HG03095 (cell line): Measurements from ENCODE around the gene TMF1.

Experiments
- ATAC-seq: cut with Tn5 transposase; IDR thresholded peaks from one replicate; pipeline ENCODE4 v1.9.1; 2021; ENCODE audit warnings: moderate library complexity; ENCODE audit not compliant: unreplicated experiment

Gene TMF1

DNA sequence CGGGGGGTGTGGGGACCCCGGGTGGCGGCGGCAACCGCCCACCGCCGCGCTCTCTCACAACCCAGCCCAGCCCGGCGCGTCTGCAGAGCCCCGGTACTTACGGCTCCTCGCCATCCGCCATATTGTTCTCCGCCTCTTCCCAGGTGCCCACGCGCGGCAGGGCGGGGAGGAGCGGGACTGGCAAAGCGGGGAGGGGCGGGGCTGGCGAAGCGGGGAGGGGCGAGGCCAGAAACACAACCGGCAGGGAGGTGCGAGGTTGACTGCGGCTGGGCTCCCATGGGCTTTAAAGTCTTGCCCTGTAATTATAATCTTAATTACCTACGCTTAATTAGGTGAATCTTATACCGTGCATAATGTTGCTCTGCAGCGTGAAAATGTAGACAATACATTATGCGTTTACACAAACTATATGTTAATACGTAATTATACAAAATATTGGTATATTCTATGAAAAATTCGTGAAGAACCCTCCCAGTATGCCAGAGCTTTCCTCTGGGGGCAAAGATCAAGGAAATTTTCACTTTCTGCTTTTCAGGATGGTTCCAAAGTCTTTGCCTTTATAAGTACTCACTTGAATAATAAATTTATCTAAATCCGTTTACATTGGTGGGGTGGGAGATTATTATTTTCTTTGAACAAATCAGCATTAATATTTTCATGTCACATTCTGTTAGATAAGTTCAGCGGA, 28.2 kb upstream of the TMF1 start, which contains the start of gene UBA3:
TSS of gene UBA3 (minus strand) at position 133 of the 688 bp plus-strand sequence. CDS start at position 121, 12 bp downstream.
- ATAC-seq = peak; percentile 44

DNA sequence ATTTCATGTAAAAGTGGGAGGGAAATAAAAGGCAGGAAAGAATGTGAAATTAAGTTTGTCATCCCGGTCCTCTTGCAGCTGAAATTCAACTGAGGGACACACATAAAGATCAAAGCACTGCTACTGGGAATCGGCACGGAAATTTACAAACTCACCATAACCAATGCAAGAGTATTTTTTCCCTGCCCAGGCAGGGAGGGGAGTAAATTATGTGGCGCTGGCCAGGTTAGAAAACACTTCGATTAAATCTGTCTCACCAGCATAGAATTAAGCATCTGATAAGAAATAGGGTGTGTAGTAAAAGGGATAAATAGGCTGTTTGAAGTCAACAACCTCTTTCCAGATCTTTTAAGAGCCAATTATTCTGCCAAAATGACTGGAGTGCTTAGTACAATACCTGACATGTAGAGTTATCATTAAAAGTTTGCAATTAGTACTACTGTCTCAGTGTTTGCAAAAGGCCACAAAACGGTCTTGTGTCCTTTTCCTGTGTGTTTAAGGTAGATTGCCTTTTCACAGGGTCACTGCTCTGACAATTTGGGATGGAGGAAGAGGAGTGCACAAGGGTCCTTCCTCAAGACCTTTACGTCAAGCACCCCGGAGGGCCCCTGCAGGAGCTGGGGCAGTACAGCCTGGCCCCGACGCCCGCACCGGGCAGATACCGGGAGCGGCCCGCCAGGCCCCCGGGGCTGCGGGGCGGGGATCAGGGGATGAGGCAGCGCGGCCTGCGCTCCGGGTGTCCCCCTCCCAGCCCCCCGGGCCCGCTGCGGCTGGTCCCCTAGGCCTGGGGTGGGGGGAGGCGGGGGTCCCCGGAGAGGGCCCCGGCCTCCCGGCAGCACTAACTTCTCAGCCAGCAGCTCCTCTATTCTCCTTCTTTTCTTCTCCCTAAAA, 27.4 kb upstream of the TMF1 start:
- no peak for ATAC-seq

DNA sequence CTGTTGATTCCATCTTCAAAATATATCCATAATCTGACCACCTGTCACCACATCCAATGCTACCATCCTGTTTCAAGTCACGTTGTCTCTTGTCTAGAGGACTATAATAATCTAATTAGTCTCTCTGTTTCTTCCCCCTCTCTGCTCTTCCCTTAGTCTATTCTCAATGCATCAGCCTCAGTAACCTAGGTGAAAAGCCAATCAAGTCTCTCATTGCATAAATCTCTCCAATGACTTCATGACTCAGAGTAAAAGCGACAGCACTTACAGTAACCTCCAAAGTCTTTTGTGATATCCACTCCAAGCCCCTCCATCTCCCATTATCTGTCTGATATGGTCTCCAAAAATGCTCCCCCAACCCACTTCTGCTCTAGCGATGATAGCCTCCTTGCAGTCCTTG, 20.8 kb upstream of the TMF1 start:
- no peak for ATAC-seq

DNA sequence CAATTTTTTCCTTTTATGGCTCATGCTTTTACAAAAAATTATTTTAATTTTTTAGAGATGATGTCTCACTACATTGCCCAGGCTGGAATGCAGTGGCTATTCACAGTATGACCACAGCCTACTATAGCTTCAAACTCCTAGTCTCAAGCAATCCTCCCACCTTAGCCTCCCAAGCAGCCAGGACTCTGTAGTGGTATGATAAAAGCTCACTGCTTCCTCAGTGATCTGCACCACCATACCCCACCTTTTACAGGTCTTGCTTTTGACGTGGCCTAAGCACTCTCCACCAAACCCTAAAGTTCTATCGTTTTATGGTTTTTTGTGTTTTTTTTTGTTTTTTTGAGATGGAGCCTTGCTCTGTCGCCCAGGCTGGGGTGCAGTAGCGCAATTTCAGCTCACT, 14.0 kb upstream of the TMF1 start:
- ATAC-seq = no peak

DNA sequence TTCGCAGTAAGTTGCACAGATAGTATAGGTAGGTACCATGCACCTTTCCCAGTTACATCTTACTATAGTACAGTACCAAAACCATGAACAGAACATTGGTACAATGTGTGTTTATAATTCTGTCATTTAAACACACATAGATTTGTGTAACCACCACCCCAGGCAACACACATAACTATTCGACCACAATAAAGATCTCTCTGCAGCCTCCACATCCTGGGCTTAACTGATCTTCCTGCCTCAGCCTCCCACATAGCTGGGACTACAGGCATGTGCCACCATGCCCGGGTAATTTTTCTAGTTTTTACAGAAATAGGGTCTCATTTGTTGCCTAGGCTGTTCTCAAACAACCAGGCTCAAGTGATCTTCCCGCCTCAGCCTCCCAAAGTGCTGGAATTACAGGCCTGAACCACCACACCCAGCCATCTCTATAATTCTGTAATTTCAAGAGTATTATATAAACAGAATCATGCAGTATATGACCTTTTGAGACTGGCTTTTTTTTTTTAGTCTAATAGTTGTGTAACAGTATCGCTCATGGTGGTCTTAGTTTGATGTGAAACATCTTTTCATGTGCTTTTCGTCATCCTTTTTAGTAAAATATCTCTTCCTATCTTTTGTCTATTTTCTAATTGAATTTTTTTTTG, 13.3 kb upstream of the TMF1 start:
- no peak for ATAC-seq

DNA sequence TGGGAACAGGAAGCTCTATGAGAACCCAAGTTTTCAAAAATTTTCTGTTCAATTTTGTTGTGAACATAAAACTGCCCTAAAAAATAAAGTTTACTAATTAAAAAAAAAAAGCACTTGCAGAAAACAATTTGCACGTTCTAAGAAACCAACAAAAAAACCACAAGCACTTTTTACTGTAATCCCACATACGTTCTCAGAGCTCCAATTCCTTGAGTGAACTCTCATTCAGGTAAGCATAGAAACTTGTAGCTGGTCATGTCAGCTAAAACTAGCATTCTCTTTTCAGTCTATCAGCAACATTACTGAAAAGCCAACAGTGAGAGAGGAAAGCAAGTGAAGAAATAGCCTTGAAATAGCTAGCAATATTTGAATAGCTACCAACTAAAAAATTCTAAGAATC, 11.5 kb upstream of the TMF1 start:
- ATAC-seq = no peak

DNA sequence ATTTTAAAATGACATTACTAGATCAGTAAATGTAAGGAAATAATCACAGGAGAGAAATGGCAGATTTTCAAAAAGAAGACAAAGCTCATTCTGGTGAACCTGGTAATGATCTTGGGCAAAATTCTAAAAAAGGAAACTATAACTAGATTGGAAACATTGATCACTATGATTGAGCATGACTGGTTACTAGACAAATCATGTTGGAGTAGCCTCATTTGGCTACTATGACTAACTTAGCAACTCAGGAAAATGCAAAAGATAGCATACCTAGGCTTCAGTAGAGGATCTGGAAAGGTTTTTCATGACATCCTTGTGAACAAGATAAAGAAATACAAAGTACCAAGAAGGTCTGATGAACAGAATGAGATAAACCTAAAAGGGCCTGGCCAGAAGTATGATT, 7.6 kb upstream of the TMF1 start:
- no peak for ATAC-seq

DNA sequence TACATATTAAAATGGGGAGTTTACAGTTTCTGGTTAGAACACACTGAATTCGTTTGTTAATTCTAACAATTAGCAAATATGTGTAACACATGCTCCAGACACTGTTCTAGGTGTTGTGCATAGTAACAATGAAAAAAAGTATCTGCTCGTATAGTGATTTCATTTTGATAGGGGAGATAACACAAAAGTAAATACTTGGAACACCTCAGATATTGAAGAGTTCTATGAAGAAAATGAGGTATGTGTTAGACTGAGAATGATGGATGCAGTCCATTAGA, 6.8 kb upstream of the TMF1 start:
- no peak for ATAC-seq

DNA sequence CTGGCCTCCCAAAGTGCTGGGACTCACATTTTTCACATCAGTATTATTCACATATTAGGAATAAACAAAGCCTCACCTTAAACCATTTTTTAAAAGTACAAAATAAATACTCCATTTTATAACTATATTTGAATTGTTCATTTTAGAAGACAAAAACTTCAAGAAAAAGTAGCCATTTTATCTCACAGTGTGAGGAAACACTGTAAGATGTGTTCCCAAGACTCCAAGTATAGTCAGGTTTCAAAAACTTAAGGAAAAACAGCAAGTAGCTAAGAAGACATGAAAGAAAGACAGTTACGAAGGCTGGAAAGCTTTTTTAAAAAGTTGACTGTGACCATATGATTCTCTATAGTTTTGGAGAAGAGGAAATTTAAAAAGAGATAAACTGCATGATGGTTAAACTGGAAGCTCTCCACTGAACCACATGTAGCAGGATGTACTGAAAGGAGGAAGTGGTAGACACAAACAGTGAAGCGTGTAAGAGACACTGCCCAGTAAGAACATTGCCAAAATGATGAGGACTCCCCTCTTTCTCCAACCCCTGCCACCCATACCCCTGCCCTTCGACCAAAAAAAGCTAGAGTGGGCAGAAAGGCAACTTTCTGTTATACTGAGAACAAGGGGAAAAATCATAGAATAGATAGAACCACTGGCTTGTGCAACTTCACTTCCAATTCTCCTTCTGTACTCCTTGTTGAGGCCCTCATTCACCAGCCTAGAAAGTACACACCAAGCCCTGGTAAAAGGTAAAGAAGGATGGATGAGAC, 6.2 kb upstream of the TMF1 start:
- ATAC-seq = peak; percentile 96

DNA sequence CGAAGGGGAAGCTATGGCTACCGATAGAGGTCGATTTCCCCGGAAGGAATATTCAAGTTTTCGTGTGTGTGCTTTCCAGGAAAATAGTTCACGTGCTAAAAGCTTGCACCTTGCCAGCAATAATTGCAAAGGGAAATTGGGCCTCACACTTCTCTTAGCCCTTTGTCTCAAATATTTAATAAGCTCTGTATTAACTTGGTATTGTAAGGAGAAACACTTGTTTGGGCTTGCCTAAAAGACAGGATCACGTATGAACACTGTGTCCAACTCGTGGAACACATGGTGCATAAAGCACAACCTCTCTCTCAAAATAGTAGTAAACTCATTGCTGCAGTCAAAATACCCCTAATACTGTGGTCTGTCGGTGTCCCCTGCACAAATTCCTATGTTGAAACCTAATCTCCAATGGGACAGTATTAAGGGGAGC, 352 bp upstream of the TMF1 start:
- ATAC-seq = no peak

DNA sequence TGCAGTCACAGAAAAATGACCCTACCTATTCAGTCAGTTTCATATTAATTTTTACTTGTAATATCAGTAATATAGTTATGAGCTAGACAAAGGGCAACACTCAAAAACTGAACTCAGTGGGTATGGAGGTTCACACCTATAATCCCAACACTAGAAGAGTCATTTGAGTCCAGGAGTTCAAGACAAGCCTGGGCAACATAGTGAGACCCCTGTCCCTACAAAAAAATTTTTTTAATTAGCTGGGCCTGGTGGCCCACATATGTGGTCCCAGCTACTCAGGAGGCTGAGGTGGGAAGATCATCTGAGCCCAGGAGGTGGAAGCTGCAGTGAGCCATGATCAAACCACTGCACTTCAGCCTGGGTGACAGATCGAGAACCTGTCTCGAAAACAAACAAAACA, 3.1 kb downstream of the TMF1 start:
- ATAC-seq = no peak

DNA sequence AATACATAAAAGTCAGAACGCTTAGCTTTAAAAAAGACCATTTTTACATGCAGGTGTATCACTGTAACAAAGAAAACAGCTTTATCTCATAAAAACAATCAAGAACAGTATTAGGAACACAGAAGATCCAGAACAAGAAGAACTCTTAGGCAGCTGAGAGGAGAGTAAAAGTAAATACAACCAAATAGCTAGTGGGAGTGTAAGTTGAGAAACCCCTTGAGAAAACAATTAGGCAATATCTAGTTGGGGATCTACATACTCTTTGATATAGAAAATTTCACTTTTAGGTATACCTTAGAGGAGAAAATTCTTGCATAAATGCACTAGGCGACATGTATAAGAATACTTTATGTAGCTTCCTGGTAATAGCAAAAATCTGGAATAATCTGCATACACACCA, 7.5 kb downstream of the TMF1 start:
- ATAC-seq = no peak

DNA sequence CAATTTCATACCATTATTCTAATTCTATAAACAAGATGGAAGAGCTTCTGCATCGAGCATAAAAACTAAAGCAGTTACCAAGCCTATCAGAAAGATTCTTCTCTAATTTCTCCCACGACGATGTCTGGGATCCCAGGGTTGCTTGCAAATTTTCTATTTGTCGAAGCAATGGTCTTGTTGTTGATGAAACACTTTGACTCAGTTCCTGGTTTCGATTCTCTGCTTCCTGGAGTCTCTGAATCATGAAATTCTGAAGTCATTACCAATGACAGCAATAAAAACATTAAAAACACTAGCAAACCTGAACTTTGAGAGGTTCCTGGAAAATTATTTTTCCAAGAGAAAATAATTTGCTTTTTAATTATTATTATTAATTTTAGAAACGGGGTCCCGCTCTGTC, 18.7 kb downstream of the TMF1 start:
- ATAC-seq = no peak

DNA sequence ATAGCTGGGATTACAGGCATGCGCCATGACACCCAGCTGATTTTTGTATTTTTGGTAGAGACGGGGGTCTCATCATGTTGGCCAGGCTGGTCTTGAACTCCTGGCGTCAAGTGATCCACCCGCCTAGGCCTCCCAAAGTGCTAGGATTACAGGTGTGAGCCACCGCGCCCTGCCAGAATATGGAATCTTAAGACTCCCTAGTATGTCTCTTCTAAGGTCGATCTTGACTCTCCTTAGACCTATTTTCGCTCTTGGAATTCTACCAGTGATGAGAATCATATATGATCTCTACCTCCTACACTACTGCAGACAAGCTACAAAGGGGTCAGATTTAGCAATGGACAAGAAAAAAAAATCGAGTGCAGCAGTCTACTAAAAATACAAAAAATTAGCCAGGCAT, 19.4 kb downstream of the TMF1 start:
- ATAC-seq = no peak

DNA sequence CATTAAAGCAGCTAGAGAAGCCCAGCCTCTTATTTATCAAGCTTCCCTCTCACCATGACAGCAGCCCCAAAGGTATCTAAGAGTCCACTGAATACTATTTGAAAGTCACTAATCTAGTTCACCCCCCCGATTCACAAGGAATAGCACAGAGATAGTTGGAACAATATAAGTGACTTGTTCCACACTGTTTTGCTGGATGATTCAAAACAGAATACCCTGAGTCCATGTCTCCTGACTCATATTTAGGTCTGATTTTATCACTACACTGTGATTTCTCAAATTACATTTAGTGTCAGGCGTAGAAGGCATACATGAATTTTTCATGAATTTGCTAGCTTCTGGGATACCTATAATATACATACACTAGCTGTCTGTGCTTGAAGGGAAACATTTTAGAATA, 20.0 kb downstream of the TMF1 start:
- ATAC-seq = no peak

DNA sequence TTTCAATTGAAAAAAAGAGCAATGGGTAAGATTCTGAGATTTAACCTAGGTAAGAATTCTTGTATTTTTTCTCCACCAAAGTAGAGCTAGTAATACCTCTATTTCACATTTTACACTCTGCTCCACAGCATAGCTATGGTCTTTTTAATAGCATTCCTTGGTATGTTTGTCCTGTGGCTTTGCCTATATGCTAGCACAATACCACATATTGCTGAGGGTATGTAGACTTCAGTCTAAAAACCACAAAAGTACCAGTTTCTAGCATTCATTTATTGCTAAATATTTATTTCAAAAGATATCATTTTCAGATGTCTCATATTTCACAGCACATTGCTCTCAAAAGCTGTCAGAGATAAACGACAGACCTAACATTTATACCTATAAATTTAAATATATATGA, 20.5 kb downstream of the TMF1 start:
- no peak for ATAC-seq

DNA sequence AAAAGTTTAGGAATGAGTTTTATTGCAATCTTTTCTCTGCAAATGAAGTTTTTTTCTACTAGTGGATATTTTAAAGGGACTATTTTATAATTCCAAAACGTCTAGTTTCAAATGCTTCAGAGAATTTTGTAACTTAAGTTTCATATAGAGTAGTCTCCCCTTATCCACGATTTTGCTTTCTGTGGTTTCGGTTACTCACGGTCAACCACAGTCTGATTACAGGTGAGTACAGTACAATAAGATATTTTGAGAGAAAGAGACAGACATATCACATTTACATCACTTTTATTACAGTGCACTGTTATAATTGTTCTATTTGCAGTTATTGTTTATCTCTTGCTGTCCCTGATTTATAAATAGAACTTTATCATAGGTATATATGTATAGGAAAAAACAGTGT, 31.3 kb downstream of the TMF1 start:
- no peak for ATAC-seq

DNA sequence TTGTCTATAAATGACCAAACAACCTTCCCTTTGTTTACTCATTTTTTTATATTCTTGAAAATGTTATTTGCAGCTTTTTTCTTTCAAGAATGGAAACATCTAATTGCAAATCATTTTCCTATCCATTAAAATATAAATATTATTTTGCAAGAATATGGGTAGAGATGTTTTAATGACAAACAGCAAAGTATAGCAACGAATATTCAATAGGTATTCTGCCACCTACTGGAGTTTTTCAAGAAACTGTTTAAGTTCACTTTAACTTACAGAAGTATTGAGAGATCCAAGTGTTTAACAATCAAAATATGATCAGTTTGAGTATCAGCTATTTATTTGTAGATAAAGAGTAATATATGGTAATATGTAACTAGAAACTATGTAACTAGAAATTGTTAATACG, 31.7 kb downstream of the TMF1 start:
- ATAC-seq = no peak

DNA sequence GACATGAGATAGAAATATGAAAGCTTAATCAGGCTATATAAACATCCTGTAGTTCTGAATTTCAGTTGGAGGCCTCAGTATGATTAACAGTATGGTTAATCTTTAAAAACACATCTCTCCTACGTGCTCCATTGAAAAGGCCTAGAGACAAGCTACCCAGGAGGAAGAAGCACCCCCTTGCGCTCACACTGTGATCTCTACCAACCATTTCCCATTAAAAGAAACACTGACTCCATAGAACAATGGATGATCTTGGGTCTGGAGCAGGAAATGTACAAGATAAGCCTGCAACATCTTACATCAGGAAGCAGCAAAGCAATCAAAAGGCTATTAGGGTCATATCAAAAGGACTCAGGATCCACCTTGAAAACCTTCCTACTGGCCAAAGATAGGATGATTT, 35.2 kb downstream of the TMF1 start:
- no peak for ATAC-seq

DNA sequence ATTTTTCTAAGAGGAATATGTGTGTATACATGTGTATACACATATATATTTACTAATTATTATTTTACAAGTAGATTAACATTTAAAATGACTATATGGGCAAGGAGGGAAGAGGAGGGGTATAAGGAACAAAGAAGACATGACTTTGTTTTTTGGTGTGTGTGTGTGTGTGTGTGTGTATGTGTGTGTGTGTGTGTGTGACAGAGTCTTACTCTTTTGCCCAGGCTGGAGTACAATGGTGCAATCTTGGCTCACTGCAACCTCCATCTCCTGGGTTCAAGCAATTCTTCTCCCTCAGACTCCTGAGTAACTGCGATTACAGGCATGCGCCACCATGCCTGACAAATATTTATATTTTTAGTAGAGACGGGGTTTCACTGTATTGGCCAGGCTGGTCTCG, 36.0 kb downstream of the TMF1 start:
- ATAC-seq = no peak

DNA sequence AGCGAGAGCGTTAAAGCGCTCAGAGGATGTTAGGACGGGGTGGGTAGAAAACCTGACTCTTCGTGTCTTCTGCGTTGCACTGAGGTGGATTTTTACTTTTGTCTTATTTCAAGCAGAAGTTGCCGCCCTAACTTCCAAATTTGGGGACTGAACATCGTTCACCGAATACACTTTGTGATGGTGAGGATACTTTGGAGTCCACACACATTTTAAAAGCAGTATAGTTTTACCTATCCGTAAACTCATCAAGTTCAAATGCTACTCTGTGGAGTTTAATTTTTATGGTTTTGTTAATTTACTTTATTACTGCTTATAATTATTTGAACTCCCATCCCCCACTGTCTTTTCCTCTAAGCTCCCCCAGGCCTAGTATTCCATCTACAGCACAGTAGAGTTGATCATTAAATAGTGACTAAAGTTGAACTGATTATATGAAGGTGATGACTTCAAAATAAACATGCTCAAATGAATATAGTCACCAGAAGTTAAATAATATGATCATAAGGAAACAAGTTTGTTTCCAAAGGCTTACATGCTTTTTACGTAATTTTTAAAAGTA, 38.0 kb downstream of the TMF1 start:
- ATAC-seq = no peak
